GM12892 (cell line): ENCODE data around the gene HEBP1.

ENCODE experiments used
- POLR2A ChIP-seq: IDR thresholded peaks from 2 replicates; pipeline ENCODE4 v1.6.1; 2011; ENCODE audit warnings: low read depth, low read length, control low read depth
- POLR2AphosphoS5 ChIP-seq: IDR thresholded peaks from 2 replicates; pipeline ENCODE4 v1.6.1; 2011; ENCODE audit warnings: low read depth, low read length, control low read depth

DNA sequence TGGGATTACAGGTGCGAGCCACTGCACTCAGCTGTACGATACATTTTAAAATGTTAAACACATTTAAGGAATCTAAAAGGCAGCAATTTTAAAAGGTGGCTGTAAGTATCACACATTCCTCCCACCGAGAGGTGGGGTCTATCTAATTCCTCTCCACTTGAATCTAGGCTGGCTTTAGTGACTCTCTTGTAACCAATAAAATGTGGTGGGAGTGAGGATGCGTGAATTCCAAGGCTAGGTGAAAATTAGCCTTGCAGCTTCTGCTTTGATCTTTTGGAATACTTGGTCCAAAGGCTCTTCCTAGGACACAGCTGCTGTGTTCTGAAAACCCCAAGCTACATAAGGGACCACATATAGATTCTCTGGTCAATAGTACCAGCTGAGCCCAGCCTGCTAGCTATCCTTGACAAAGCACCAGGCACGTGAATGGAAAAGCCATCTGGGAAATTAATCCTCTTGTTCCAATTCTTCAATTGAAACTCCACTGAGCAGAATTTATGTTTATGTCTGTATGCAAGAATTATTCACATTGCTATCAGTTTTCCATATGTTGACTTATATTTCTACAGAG is 39.3 kb downstream of the HEBP1 start:
- TF ChIP-seq POLR2AphosphoS5 = no peak
- no peak for TF ChIP-seq POLR2A
